H1 (cell line): Measurements from ENCODE around the gene CGN. TPM values are rescaled to one million over a fixed set of nuclear protein-coding genes. Genes with fewer than 3 reads are reported as not detected.

ENCODE experiments used
- CTCF ChIA-PET: fragments of 300-600 bp; sonication (Branson Sonifier 250); formaldehyde crosslinking; loops from one replicate; lab custom pipeline; 2021; ENCODE audit not compliant: partially characterized antibody; lab: Charles Lee
- POLR2A ChIA-PET: fragments of 300-600 bp; sonication (Branson Sonifier 250); formaldehyde crosslinking; loops from one replicate; lab custom pipeline; 2021; ENCODE audit warnings: inconsistent platforms; ENCODE audit not compliant: partially characterized antibody; lab: Charles Lee
- DNase-seq, 2 experiments: peaks; one replicate each; pipeline versions ENCODE4 v3.0.0 to v3.0.0-alpha.2; 2010 to 2022; ENCODE audit warnings: low spot score in 2 of 2, low read depth in 1 of 2, mixed read lengths in 1 of 2
- FAIRE-seq: peaks from 2 replicates; lab custom pipeline; 2011; peaks lifted over from hg19 to GRCh38; lab: Jason Lieb, UNC
- H2AFZ ChIP-seq: 2 replicates; pipeline ENCODE4 v1.8.1; 2012; ENCODE audit warnings: low read length, inconsistent platforms
- H2AK5ac ChIP-seq: 2 replicates; pipeline ENCODE4 v1.6.1; 2013; ENCODE audit warnings: low read depth, low read length
- H2BK120ac ChIP-seq: replicated peaks from 2 replicates; pipeline ENCODE3; 2013; ENCODE audit warnings: low read depth, low read length, inconsistent platforms
- H2BK12ac ChIP-seq: 2 replicates; pipeline ENCODE4 v1.6.1; 2013; ENCODE audit warnings: low read depth, low read length
- H2BK15ac ChIP-seq: 2 replicates; pipeline ENCODE4 v1.6.1; 2013; ENCODE audit warnings: low read length
- H2BK20ac ChIP-seq: 2 replicates; pipeline ENCODE4 v1.6.1; 2013; ENCODE audit warnings: low read length
- H2BK5ac ChIP-seq: 2 replicates; pipeline ENCODE4 v1.6.1; 2013; ENCODE audit warnings: low read depth, low read length
- H3K14ac ChIP-seq: 2 replicates; pipeline ENCODE4 v1.6.1; 2013; ENCODE audit warnings: inconsistent platforms; ENCODE audit not compliant: insufficient read length
- H3K18ac ChIP-seq: 2 replicates; pipeline ENCODE4 v1.6.1; 2013; ENCODE audit warnings: low read length; ENCODE audit errors: extremely low read depth
- H3K23ac ChIP-seq: 2 replicates; pipeline ENCODE4 v1.6.1; 2013; ENCODE audit warnings: inconsistent platforms; ENCODE audit not compliant: insufficient read length
- H3K23me2 ChIP-seq: 2 replicates; pipeline ENCODE4 v1.6.1; 2013; ENCODE audit warnings: low read depth, low read length
- H3K27ac ChIP-seq: 2 replicates; pipeline ENCODE4 v1.6.1; 2011; ENCODE audit warnings: low read depth, low read length, inconsistent platforms
- H3K27me3 ChIP-seq, 4 experiments: replicated peaks in 1 of 4; 1 replicate in 1 of 4; 2 replicates in 3 of 4; pipeline versions ENCODE4 v1.6.1 to v1.8.1; 2011 to 2013; ENCODE audit warnings: low read length in 3 of 4, mild to moderate bottlenecking in 3 of 4, inconsistent platforms in 2 of 4, mixed read lengths in 2 of 4, moderate library complexity in 1 of 4; ENCODE audit not compliant: control insufficient read depth in 3 of 4, insufficient read depth in 3 of 4; ENCODE audit errors: extremely low read depth in 1 of 4
- H3K36me3 ChIP-seq, 4 experiments: 2 replicates each; pipeline versions ENCODE4 v1.6.1 to v1.8.1; 2011 to 2013; ENCODE audit warnings: mild to moderate bottlenecking in 4 of 4, low read length in 3 of 4, moderate library complexity in 2 of 4, control low read depth in 1 of 4, inconsistent platforms in 1 of 4; ENCODE audit not compliant: insufficient read depth in 4 of 4, control insufficient read depth in 2 of 4
- H3K4ac ChIP-seq: replicated peaks from 2 replicates; pipeline ENCODE3; 2013; ENCODE audit warnings: low read length, low read depth, mixed read lengths, inconsistent platforms; ENCODE audit not compliant: insufficient read length
- H3K4me1 ChIP-seq, 4 experiments: replicated peaks in 1 of 4; 1 replicate in 1 of 4; 2 replicates in 3 of 4; pipeline versions ENCODE4 v1.6.1 to v1.8.1; 2011 to 2013; ENCODE audit warnings: low read length in 3 of 4, inconsistent platforms in 2 of 4, mixed read lengths in 1 of 4; ENCODE audit not compliant: insufficient read depth in 4 of 4, control insufficient read depth in 3 of 4
- H3K4me2 ChIP-seq, 2 experiments: 2 replicates each; pipeline versions ENCODE4 v1.6.1 to v1.8.1; 2011 to 2013; ENCODE audit warnings: low read depth in 2 of 2, low read length in 2 of 2, control low read depth in 1 of 2, inconsistent platforms in 1 of 2, mild to moderate bottlenecking in 1 of 2; ENCODE audit not compliant: insufficient read depth in 1 of 2
- H3K4me3 ChIP-seq, 4 experiments: fragments of 200-600, 300-600 bp in 1 of 4; sonication (generic), shearing (Covaris generic), sonication (Bioruptor Twin) in 1 of 4; 2 replicates each; pipeline versions ENCODE4 v1.5.1 to v1.8.1; 2011 to 2016; ENCODE audit warnings: low read length in 4 of 4, low read depth in 3 of 4, control low read depth in 2 of 4, inconsistent platforms in 2 of 4, mild to moderate bottlenecking in 2 of 4, mixed read lengths in 1 of 4, moderate library complexity in 1 of 4; ENCODE audit not compliant: insufficient read depth in 2 of 4; ENCODE audit errors: extremely low read depth in 1 of 4
- H3K56ac ChIP-seq: replicated peaks from 2 replicates; pipeline ENCODE3; 2013; ENCODE audit warnings: low read depth, mild to moderate bottlenecking, mixed read lengths, low read length, inconsistent platforms; ENCODE audit not compliant: insufficient read length
- H3K79me1 ChIP-seq: 2 replicates; pipeline ENCODE4 v1.6.1; 2013; ENCODE audit warnings: low read depth, low read length, control low read depth
- H3K79me2 ChIP-seq, 2 experiments: 2 replicates each; pipeline versions ENCODE4 v1.6.1 to v1.8.1; 2012 to 2013; ENCODE audit warnings: low read length in 2 of 2, mild to moderate bottlenecking in 2 of 2, inconsistent platforms in 1 of 2; ENCODE audit not compliant: insufficient read depth in 2 of 2, control insufficient read depth in 1 of 2
- H3K9ac ChIP-seq, 4 experiments: replicated peaks in 1 of 4; 1 replicate in 1 of 4; 2 replicates in 3 of 4; pipeline versions ENCODE4 v1.6.1 to v1.8.1; 2011 to 2013; ENCODE audit warnings: low read depth in 3 of 4, low read length in 3 of 4, control low read depth in 2 of 4, mild to moderate bottlenecking in 2 of 4, moderate library complexity in 2 of 4, inconsistent platforms in 1 of 4; ENCODE audit errors: extremely low read depth in 1 of 4
- H3K9me3 ChIP-seq, 2 experiments: 2 replicates each; pipeline versions ENCODE4 v1.6.1 to v1.8.1; 2012 to 2013; ENCODE audit warnings: mild to moderate bottlenecking in 2 of 2, moderate library complexity in 2 of 2, control low read depth in 1 of 2, inconsistent platforms in 1 of 2, low read depth in 1 of 2, low read length in 1 of 2, mixed read lengths in 1 of 2; ENCODE audit not compliant: insufficient read depth in 2 of 2
- H4K20me1 ChIP-seq, 2 experiments: replicated peaks in 1 of 2; 2 replicates each; pipeline versions ENCODE3 to v1.8.1; 2011 to 2013; ENCODE audit warnings: inconsistent platforms in 2 of 2, low read length in 2 of 2, mild to moderate bottlenecking in 1 of 2; ENCODE audit not compliant: insufficient read depth in 2 of 2, control insufficient read depth in 1 of 2
- H4K5ac ChIP-seq: 2 replicates; pipeline ENCODE4 v1.6.1; 2013; ENCODE audit warnings: low read length, low read depth, mixed read lengths, inconsistent platforms; ENCODE audit not compliant: insufficient read length
- H4K8ac ChIP-seq: 2 replicates; pipeline ENCODE4 v1.8.0; 2013; ENCODE audit warnings: mild to moderate bottlenecking, moderate library complexity, low read length, inconsistent platforms; ENCODE audit not compliant: insufficient read depth; ENCODE audit errors: extremely low read depth
- H4K91ac ChIP-seq: replicated peaks from 2 replicates; pipeline ENCODE3; 2013; ENCODE audit warnings: low read length, mixed read lengths, inconsistent platforms; ENCODE audit not compliant: insufficient read length
- BACH1 ChIP-seq: IDR thresholded peaks from 2 replicates; pipeline ENCODE4 v1.6.1; 2012; ENCODE audit warnings: low read length, improper control_type of control experiment
- JUN ChIP-seq: IDR thresholded peaks from 2 replicates; pipeline ENCODE4 v1.6.1; 2011; ENCODE audit warnings: low read depth, mild to moderate bottlenecking, improper control_type of control experiment, low read length
- MAX ChIP-seq: IDR thresholded peaks from 2 replicates; pipeline ENCODE4 v1.6.1; 2012; ENCODE audit warnings: inconsistent platforms
- SAP30 ChIP-seq: fragments of 300-600 bp; sonication (generic); IDR thresholded peaks from 2 replicates; pipeline ENCODE4 v1.7.1; 2012; ENCODE audit warnings: low read length, moderate library complexity, mild to moderate bottlenecking, inconsistent platforms; ENCODE audit not compliant: insufficient read depth, insufficient replicate concordance
- WGBS, 2 experiments: shearing (Covaris generic) in 1 of 2; methylation state at CpG; one replicate each; pipeline versions ENCODE4 v1.1.6 to v1.1.7; 2013 to 2015; ENCODE audit warnings: low lambda C conversion rate in 2 of 2, mixed read lengths in 2 of 2, inconsistent platforms in 1 of 2, low coverage in 1 of 2, missing lambda C conversion rate in 1 of 2; ENCODE audit not compliant: insufficient replicate concordance in 2 of 2, insufficient coverage in 1 of 2, insufficient read length in 1 of 2; ENCODE audit errors: extremely low coverage in 1 of 2, missing lambda C conversion rate in 1 of 2; 5-methylcytosine and 5-hydroxymethylcytosine counted together
- polyA plus RNA-seq, 7 experiments: library from polyadenylated mRNA; depleted of rRNA in 3 of 7; stranded (reverse) in 5 of 7; unstranded in 2 of 7; fragments of >200 nt in 5 of 7; fragments of 200-250 nt in 2 of 7; gene quantifications; 1 replicate in 5 of 7; 2 replicates in 1 of 7; 4 replicates in 1 of 7; pipeline versions ENCODE4 v1.2.1 to v1.2.3, GENCODE V29; 2011 to 2013; ENCODE audit warnings: missing spikeins in 2 of 7, mixed read lengths in 2 of 7
- total RNA-seq: library from RNA; stranded (reverse); fragmentation: NEBNext Ultra II Directional; extraction: Animal tissue kit (Norgen Biotek cat#: 25700); gene quantifications from 2 replicates; pipeline ENCODE4 v1.2.1, GENCODE V29; 2021

The CGN gene
- total and polyA plus RNA-seq, 2 of the 8 experiments (the other 6 are each of a cell fraction or from before 2014, with no cell fraction given) = 15.9 to 52.7 TPM

- Histone ChIP-seq H3K4me3 (no peak overlapping the region), H3K79me2 (no peaks in the 10 kb centered on the region), H3K4me1 (no peaks in the 10 kb centered on the region), H2BK20ac (no peak overlapping the region), H3K27me3 (no peaks in the 10 kb centered on the region), H3K9ac (no peak overlapping the region), H3K9me3 (no peaks in the 10 kb centered on the region), H2BK12ac (no peak overlapping the region), H3K18ac (no peak overlapping the region), H2AK5ac (no peak overlapping the region; the same call in 1 of the 2 replicates), H2BK5ac (no peak overlapping the region), H3K4me2 (no peak overlapping the region), H3K23me2 (no peaks in the 10 kb centered on the region), H4K20me1 (no peaks in the 10 kb centered on the region), H2BK120ac (no peak overlapping the region), H2BK15ac (no peak overlapping the region), H3K14ac (no peak overlapping the region), H3K79me1 (no peaks in the 10 kb centered on the region), H3K56ac (no peak overlapping the region), H3K4ac (no peak overlapping the region), H4K8ac (no peak overlapping the region), H3K27ac (no peak overlapping the region), H2AFZ (no peak overlapping the region), H3K36me3 (no peaks in the 10 kb centered on the region), H3K23ac (no peak overlapping the region), H4K91ac (no peak overlapping the region), H4K5ac (no peak overlapping the region)
- 74% methylated on average over 7 of the region's 7 CpGs; no CpG with 5 or more reads in 1 of the 2 experiments for WGBS, 2 experiments
- ChIA-PET POLR2A (interaction anchor here (1.2 to 4.6 kb wide), 3 partner anchors 10 to 37 kb away, joined by 3 to 34 read pairs (median 3); partner anchors contain the start of genes CGN and TUFT1), CTCF (interaction anchor here (1.1 to 2.2 kb wide), 3 partner anchors 10 to 38 kb away, joined by 3 to 9 read pairs (median 5); no protein-coding TSS in a partner anchor)
- FAIRE-seq (no peak), DNase-seq (no peak)
- no peak for TF ChIP-seq BACH1
- no peak for TF ChIP-seq MAX
- no peak for TF ChIP-seq JUN
- TF ChIP-seq SAP30 = no peak
These were observed 8.1 kb upstream of the CGN start for GRCh38 chr1:151502859-151503780.
